SJCRH30 (cell line): ENCODE data around the gene TEX101. TPM values are rescaled to one million over a fixed set of nuclear protein-coding genes. Genes with fewer than 3 reads are reported as not detected.

ENCODE experiments used
- DNase-seq, 2 experiments: peaks; one replicate each; pipeline ENCODE4 v3.0.0-alpha.2; 2015 to 2020
- H3K27ac ChIP-seq: fragments of 250-450 bp; sonication (Bioruptor Pico); 2 replicates; pipeline ENCODE4 v1.5.1; 2020; ENCODE audit warnings: mild to moderate bottlenecking, moderate library complexity
- H3K27me3 ChIP-seq: fragments of 250-450 bp; sonication (Bioruptor Pico); 2 replicates; pipeline ENCODE4 v1.5.1; 2020; ENCODE audit warnings: mild to moderate bottlenecking, moderate library complexity
- H3K36me3 ChIP-seq: fragments of 250-450 bp; sonication (Bioruptor Pico); 2 replicates; pipeline ENCODE4 v1.5.1; 2020; ENCODE audit warnings: mild to moderate bottlenecking, moderate library complexity
- H3K4me1 ChIP-seq: fragments of 250-450 bp; sonication (Bioruptor Pico); 2 replicates; pipeline ENCODE4 v1.5.1; 2020; ENCODE audit warnings: mild to moderate bottlenecking, moderate library complexity
- H3K4me3 ChIP-seq: fragments of 250-450 bp; sonication (Bioruptor Pico); 2 replicates; pipeline ENCODE4 v1.5.1; 2020; ENCODE audit warnings: mild to moderate bottlenecking, moderate library complexity
- H3K9me3 ChIP-seq: fragments of 250-450 bp; sonication (Bioruptor Pico); replicated peaks from 2 replicates; pipeline ENCODE4 v1.5.1; 2020; ENCODE audit warnings: mild to moderate bottlenecking, moderate library complexity
- total RNA-seq: library from RNA; depleted of rRNA; stranded (reverse); fragments of >200 nt; shearing (Covaris generic); gene quantifications from 2 replicates; pipeline ENCODE4 v1.2.3, GENCODE V29; 2014

TEX101 gene
- total RNA-seq, 1 experiment from 2014 or later: not detected

DNA sequence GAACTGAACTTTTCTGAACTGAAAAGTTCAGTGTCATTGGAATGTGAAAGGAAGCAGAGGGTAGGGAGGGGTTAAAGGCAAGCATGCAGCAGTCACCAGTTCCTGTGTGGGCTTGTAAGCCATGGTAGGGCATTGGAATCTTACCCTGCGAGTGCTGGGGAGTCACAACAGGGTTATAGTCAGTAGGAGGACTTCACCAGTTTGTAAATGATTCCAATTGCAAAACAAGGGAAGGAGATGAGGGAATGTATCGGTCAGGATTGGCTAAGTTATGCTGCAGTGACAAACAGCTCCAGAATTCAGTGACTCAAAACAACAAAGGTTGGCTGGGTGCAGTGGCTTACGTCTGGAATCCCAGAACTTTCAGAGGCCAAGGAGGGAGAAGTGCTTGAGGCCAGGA lies 37.9 kb downstream of the TEX101 start:
- Histone ChIP-seq H3K4me3 (no peak overlapping the region), H3K9me3 (no peaks in the 10 kb centered on the region), H3K27me3 (no peaks in the 10 kb centered on the region), H3K4me1 (no peaks in the 10 kb centered on the region), H3K36me3 (no peaks in the 10 kb centered on the region), H3K27ac (no peak overlapping the region)
- no peak for DNase-seq

DNA sequence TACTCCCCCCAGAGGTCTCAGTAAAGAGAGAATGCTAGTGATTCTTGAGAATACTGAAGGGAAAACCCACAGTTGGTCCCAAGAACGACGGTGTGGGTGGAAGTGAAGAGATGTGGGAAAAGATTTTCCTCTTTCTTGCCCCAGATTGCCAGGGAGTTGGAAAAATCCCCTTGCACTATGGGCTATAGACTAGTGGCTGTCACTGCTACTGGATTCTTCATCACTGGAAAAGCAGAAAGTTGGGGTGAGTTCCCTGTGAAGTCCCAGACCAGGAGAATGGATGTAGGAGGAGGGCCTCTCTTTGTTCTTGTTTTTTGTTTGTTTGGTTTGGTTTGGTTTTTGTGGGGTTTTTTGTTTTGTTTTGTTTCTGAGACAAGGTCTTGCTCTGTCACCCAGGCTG lies 39.3 kb downstream of the TEX101 start:
- Histone ChIP-seq H3K9me3 (no peaks in the 10 kb centered on the region), H3K4me1 (no peaks in the 10 kb centered on the region), H3K4me3 (no peak overlapping the region), H3K27me3 (no peaks in the 10 kb centered on the region), H3K36me3 (no peaks in the 10 kb centered on the region), H3K27ac (no peak overlapping the region)
- no peak for DNase-seq

DNA sequence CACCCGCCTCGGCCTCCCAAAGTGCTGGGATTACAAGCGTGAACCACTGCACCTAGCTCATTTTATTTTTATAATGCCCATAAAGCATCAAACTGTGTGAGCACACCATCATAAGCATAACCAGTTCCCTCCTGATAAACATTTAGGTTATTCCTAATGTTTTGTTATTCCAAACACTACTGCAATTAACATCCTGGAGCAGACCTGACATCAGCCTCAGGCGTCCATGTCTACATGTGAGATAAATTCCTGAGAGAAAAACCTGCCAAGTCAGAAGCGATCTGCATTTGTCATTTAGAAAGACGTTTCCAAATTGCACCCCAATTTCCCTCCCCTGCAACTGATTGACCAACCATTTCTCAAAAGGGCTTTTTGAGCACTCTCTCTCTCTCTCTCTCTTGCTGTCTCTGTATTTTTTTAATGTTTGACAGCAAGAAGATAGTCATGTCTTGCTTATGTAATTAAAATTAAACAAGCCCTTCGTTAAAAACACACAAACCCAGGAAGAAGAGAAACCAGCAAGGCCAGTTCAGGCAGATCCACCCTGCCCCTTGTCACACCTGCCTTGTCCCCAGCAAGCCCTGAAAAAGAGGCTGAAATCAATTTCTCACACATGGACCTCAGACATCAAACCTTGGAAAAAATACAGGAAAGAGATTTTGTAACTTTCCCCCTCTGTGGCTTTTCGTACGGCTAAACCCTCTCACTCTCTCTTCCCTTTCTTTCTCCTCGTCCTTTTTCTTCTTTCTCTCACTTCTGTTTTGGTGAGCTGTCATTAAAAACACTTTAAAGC lies 40.8 kb downstream of the TEX101 start:
- no peak overlapping the region for H3K27ac ChIP-seq
- no peak for DNase-seq
- no peak overlapping the region for H3K4me3 ChIP-seq
- H3K36me3 ChIP-seq: no peaks in the 10 kb centered on the region
- no peaks in the 10 kb centered on the region for H3K27me3 ChIP-seq
- H3K9me3 ChIP-seq: no peaks in the 10 kb centered on the region
- H3K4me1 ChIP-seq: no peaks in the 10 kb centered on the region

DNA sequence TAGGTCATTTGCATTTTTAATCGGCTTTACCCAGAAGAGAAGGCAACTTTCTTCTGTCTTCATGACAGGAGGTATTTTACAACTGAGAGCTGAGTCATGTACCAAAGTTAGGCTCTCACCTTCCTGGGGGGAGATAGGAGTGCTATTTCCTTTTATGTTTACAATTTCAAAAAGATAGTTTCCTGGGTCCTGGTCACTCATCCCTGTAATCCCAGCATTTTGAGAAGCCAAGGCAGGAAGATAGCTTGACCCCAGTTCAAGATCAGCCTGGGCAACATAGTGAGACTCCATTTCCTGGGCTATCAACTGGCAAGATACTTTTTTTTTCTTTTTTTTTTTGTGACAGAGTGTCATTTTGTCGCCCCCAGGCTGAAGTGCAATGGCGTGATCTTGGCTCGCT lies 43.1 kb downstream of the TEX101 start:
- H3K27ac ChIP-seq: no peak overlapping the region
- no peaks in the 10 kb centered on the region for H3K9me3 ChIP-seq
- H3K4me3 ChIP-seq: no peak overlapping the region
- H3K4me1 ChIP-seq: no peaks in the 10 kb centered on the region
- no peak for DNase-seq
- no peaks in the 10 kb centered on the region for H3K27me3 ChIP-seq
- no peaks in the 10 kb centered on the region for H3K36me3 ChIP-seq

DNA sequence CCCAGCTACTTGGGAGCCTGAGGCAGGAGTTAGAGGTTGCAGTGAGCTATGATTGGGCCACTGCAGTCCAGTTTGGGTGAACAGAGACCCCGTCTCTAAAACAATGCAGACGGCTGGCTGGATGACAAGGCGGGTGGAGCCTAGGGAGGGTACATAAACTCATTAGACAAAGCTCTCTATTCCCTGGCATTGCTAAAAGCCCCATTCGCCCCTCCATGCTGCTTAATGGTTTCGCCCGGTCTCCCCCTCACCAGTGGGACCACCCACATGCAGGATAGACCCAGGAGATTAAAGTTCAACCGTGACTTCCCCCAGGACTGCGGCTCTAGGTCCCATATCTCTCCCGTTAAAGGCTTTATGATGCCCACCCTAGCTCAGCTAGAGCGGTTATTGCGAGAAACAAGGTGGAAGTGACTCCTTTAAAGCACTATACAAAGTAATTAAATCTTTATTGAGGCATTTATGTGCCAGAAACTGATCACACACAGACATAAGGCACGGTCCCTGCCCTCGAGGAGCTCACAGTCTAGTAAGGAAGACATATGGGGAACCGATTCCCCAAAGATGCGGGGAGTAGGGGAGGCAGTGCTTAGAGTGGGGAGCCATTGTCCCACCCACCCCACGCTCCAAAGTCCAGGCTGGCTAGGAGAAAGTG lies 45.8 kb downstream of the TEX101 start:
- no peak overlapping the region for H3K27ac ChIP-seq
- peak; percentile 30 to 62 for DNase-seq

DNA sequence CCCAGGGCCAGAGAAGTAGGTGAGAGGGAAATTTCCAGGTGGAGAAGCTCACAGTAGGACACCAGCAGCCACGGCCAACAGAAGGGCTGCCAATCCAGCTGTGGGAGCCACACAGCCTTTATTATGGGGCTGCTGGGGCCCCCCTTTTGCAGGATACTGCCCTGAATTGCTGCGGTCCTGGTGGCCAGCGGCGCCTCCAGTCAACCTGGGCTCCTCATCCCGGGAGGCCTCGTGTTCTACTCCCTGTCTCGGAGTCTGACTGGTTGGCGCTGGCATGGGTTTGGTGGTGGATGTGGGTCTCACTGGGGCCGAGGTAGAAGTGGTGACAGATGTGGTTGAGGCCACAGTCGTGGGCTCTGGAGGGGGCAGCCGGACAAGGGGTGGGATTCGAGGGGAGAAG lies 46.6 kb downstream of the TEX101 start:
- no peak overlapping the region for H3K27ac ChIP-seq
- no peaks in the 10 kb centered on the region for H3K27me3 ChIP-seq
- H3K4me3 ChIP-seq: no peak overlapping the region
- no peak for DNase-seq
- no peaks in the 10 kb centered on the region for H3K4me1 ChIP-seq
- no peaks in the 10 kb centered on the region for H3K36me3 ChIP-seq
- H3K9me3 ChIP-seq: no peaks in the 10 kb centered on the region

More for the DNA sequence above, 45.8 kb downstream of the TEX101 start:
- Histone ChIP-seq H3K4me1 (no peaks in the 10 kb centered on the region), H3K27me3 (no peaks in the 10 kb centered on the region), H3K9me3 (no peaks in the 10 kb centered on the region), H3K36me3 (no peaks in the 10 kb centered on the region), H3K4me3 (no peak overlapping the region)

DNA sequence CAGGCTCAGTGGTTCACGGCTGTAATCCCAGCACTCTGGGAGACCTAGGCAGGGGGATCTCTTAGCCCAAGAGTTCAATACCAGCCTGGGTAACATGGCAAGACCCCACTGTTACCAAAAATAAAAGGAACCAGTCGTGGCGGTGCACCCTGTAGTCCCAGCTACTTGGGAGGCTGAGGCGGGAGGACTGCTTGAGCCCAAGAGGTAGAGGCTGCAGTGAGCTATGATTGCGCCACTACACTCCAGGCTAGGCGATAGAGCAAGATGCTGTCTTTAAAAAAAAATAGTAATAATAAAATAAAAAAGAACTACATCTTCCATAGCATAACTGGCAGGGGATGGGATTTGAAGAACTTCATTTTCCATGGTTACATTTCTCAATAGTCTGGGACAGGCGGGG lies 47.7 kb downstream of the TEX101 start:
- Histone ChIP-seq H3K4me3 (no peak overlapping the region), H3K4me1 (peaks cover 2% of the 10 kb centered on the region; the same call in 1 of the 2 replicates), H3K36me3 (no peaks in the 10 kb centered on the region), H3K9me3 (no peaks in the 10 kb centered on the region), H3K27me3 (no peaks in the 10 kb centered on the region), H3K27ac (no peak overlapping the region)
- DNase-seq: no peak

DNA sequence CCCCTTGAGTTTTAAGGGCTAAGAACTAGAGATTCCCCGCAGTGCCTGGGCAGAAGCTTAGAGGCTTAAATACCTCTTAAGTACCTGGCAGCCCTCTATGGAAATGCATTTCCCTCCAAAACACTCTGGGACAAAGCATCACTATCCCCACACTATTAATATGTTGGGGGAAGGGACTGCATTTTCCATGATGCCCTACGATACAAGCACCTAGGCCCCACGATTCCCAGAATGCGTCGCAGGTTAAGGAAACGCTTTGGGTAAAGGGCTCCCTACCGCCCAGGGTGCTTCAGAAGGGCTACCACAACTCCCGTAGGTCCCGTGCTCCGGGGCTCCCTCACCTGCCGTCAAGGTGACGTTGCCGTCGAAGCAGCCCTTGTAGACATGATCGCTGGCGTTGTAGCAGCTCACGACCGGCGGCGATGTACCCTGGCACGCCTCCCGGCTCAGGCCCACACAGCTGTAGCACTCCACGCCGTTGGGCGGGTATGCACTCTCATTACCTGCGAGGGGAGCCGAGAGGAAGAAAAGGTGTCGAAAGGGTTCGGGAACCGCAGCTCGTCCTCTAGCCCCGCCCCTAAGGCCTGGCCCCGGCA lies 48.2 kb downstream of the TEX101 start:
- Histone ChIP-seq H3K36me3 (no peaks in the 10 kb centered on the region), H3K4me1 (peaks cover 3% of the 10 kb centered on the region; the same call in 1 of the 2 replicates), H3K4me3 (no peak overlapping the region), H3K9me3 (no peaks in the 10 kb centered on the region), H3K27me3 (no peaks in the 10 kb centered on the region), H3K27ac (no peak overlapping the region)
- DNase-seq: no peak

DNA sequence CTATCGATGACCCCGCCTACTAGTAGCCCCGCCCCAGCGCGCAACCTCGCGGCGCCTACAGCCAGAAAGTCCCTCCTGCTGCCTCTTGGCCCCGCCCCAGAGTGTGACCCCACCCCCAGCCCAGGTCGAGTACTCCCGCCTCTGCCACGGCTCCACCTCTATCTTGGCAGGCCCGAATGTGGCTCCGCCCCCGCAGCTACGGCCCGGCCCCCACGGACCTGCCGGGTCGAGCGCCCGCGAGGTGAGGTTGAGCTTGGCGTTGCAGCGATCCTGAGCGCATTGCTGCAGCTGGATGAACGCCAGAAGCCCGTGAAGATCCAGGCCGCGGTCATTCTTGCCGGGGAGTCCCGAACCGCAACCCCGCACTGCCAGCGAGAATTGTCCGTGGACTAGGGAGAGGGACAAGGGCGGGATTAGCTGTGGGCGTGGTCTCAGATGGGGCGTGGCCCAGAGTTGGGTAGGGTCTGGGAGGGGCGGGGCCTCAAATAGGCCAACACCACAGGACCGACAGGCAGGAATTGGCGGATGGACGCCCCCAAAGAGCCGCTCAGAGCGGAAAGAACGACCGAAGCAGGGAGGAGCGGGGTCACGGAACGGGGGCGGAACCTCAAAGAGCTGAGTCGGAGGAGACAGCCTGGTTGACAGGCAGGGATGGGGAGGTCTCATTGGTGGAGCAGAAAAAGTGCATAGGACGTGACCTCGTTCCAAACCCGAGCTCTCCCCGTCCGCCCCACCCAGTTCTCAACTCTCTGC lies 48.9 kb downstream of the TEX101 start:
- Histone ChIP-seq H3K4me3 (peak overlapping the region; percentile 36), H3K9me3 (no peaks in the 10 kb centered on the region), H3K27me3 (no peaks in the 10 kb centered on the region), H3K36me3 (no peaks in the 10 kb centered on the region), H3K4me1 (peaks cover 3% of the 10 kb centered on the region; the same call in 1 of the 2 replicates), H3K27ac (no peak overlapping the region)
- peak; percentile 48 to 51 for DNase-seq

DNA sequence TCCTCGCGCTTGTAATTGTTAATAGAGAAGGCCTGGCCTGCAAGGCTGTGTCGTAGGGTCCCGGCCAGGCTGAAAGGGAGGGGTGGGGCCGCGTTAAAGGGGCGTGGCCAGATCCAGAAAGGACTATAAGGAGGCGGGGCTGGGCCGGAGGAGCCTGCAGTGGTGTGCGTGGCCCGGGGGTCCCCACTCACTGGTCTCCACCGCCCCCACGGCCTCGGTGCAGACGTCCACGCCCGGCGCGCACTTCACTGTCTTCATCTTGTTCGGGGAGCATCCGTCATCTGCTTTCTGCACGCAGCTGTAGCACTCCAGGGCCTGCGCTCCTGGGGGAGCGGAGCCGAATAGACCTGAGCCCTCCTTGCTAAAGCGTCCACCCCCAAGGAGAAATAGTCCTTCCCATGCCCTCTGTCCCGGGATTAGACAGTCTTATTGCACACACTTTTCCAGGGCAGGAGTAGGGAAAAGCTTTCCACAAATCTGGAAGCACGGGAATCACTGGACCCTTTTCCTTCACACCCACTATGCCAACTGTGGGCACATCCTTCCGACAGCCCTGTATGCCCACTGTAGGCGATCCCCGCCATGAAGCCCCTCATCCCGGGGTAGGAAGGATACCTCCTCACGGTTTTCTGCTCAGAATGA lies 49.6 kb downstream of the TEX101 start:
- peak; percentile 17 to 18 for DNase-seq
- Histone ChIP-seq H3K27ac (no peak overlapping the region), H3K4me3 (peak overlapping the region; percentile 36), H3K36me3 (no peaks in the 10 kb centered on the region), H3K4me1 (peaks cover 3% of the 10 kb centered on the region; the same call in 1 of the 2 replicates), H3K9me3 (no peaks in the 10 kb centered on the region), H3K27me3 (no peaks in the 10 kb centered on the region)

DNA sequence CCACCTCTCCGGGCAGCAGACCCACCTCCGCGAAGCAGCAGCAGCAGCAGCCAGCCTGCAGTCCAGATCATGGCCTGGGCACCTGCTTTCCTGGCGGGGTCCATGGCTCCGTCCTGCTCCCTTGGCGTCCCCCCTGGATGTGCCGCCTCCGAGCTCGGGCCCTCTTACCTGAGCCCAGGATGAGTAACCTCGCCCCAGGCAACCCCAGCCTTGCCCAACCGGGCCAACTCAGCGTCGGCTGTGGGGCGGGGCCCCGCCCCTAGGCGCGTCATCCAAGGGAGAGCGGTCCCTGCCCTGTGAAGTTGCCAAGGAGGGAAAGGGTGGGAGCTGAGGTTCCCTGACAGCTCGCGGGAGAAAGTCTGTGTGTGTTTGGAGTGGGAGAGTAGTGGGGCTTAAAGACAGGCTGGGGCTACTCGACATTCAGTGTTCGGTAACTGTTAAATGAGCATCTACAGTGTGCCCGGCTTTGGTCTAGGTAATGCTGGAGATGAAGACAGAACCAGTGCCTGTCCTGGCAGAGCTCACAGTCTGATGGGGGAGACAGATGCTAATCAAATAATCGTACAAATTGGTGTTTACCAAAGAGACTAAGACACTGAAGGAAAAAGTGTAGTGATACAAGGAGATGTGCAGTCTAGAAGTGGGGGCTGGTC lies 50.9 kb downstream of the TEX101 start, which contains the start of gene LYPD3:
Gene LYPD3 (minus strand): TSS at position 141 of the 653 bp plus-strand sequence. CDS start 37 bp downstream, at position 104.
- H3K4me1 ChIP-seq: peaks cover 3% of the 10 kb centered on the region; the same call in 1 of the 2 replicates
- H3K4me3 ChIP-seq: no peak within 1 kb of the TSS
- H3K27ac ChIP-seq: no peak within 1 kb of the TSS
- H3K9me3 ChIP-seq: no peaks in the 10 kb centered on the region
- no peak for DNase-seq
- no peaks in the 10 kb centered on the region for H3K36me3 ChIP-seq
- H3K27me3 ChIP-seq: no peaks in the 10 kb centered on the region

DNA sequence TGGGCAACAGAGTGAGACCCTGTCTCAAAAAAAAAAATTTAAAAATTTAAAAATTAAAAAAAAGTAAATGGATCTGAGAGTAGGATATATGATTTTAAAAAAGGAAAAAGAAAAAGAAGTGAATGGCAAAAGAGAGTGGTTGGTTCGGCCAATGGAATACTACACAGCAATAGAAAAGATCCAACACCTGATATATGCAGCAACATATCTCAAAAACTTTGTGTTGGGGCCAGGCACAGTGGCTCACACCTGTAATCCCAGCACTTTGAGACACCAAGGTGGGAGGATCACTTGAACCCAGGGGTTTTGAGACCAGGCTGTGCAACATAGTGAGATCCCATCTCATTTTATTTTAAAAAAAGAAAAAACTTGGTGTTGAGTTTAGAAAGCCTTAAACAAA lies 52.1 kb downstream of the TEX101 start:
- H3K27me3 ChIP-seq: no peaks in the 10 kb centered on the region
- no peak overlapping the region for H3K4me3 ChIP-seq
- H3K9me3 ChIP-seq: no peaks in the 10 kb centered on the region
- H3K27ac ChIP-seq: no peak overlapping the region
- no peaks in the 10 kb centered on the region for H3K36me3 ChIP-seq
- peaks cover 3% of the 10 kb centered on the region; the same call in 1 of the 2 replicates for H3K4me1 ChIP-seq
- DNase-seq: no peak

DNA sequence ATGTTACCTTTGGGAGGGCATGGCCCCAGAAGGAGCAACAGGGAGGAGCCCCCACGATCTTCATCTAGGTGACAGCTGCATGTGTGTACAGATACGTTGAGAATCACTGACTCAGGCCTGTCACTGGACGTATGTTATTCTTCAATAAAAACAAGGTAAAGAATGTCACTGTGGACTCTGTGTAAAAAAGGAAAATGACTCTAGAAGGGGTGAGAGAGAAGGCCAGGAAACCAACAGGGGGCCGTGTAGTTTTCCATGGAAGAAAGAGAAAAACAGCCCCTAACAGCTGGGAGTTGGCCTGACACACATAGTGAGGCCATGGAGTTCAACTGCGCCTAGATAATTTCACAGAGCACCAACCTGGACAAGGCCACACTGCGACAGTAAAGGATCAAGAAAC lies 52.6 kb downstream of the TEX101 start:
- Histone ChIP-seq H3K9me3 (no peaks in the 10 kb centered on the region), H3K4me1 (peaks cover 3% of the 10 kb centered on the region; the same call in 1 of the 2 replicates), H3K4me3 (no peak overlapping the region), H3K27ac (no peak overlapping the region), H3K36me3 (no peaks in the 10 kb centered on the region), H3K27me3 (no peaks in the 10 kb centered on the region)
- no peak for DNase-seq

DNA sequence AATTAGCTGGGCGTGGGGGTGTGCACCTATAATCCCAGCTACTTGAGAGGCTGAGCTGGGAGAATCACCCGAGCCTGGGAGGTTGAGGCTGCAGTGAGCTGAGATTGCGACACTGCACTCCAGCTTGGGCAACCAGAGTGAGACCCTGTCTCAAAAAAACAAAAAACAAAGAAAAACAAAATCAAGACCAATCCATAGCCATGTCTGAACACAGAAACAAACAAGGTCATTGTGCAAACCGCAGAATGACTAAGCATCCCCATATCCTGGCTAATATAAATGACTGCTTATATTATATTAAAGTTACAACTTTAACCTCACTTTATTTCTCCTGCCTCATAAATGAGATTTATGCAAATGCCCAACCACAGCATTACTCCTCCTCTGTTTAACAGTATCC lies 53.0 kb downstream of the TEX101 start:
- Histone ChIP-seq H3K4me3 (no peak overlapping the region), H3K27ac (no peak overlapping the region), H3K9me3 (no peaks in the 10 kb centered on the region), H3K27me3 (no peaks in the 10 kb centered on the region), H3K4me1 (peaks cover 3% of the 10 kb centered on the region; the same call in 1 of the 2 replicates), H3K36me3 (no peaks in the 10 kb centered on the region)
- no peak for DNase-seq
